Inferior parietal cortex (tissue), 1 donor: Measurements from ENCODE around the gene ZNF554.
"Not testable (repeated sequence)": the region's sequence is repeated elsewhere in the genome, so short reads cannot be mapped to it uniquely, and the experiment has no call there.

Experiments used
- DNase-seq: peaks from one replicate; pipeline ENCODE4 v3.0.0-alpha.2; 2016; ENCODE audit errors: extremely low spot score

Gene ZNF554

DNA sequence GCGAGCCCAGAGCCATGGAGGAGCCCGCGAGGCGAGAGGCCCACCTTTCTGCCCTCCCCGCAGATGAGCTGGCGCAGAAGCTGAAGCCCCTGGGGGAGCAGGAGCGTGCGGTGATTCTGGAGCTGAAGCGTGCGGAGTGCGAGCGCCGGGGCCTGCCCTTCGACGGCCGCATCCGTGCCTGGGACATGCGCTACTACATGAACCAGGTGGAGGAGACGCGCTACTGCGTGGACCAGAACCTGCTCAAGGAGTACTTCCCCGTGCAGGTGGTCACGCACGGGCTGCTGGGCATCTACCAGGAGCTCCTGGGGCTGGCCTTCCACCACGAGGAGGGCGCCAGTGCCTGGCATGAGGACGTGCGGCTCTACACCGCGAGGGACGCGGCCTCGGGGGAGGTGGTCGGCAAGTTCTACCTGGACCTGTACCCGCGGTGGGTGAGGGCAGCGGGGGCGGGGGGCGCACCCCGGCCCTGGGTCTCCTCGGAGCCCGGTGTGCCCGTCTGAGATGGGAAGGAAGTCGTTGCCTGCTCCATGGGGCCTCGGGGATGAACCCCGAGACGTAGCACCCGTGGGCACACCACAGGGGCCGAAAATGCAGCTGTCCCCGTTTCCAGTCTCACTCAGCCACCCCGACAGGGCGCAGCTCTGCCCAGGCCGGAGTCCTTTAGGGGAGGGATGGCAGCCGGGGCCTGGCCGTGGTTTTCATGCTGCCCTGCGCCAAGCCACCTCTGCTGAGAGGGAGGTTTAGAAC, 12.1 kb upstream of the ZNF554 start:
- no peak for DNase-seq

GRCh38 chr19:2808129-2808941, 11.3 kb upstream of the ZNF554 start:
- DNase-seq: no peak

GRCh38 chr19:2809387-2810140, 10.1 kb upstream of the ZNF554 start:
- DNase-seq: no peak

DNA sequence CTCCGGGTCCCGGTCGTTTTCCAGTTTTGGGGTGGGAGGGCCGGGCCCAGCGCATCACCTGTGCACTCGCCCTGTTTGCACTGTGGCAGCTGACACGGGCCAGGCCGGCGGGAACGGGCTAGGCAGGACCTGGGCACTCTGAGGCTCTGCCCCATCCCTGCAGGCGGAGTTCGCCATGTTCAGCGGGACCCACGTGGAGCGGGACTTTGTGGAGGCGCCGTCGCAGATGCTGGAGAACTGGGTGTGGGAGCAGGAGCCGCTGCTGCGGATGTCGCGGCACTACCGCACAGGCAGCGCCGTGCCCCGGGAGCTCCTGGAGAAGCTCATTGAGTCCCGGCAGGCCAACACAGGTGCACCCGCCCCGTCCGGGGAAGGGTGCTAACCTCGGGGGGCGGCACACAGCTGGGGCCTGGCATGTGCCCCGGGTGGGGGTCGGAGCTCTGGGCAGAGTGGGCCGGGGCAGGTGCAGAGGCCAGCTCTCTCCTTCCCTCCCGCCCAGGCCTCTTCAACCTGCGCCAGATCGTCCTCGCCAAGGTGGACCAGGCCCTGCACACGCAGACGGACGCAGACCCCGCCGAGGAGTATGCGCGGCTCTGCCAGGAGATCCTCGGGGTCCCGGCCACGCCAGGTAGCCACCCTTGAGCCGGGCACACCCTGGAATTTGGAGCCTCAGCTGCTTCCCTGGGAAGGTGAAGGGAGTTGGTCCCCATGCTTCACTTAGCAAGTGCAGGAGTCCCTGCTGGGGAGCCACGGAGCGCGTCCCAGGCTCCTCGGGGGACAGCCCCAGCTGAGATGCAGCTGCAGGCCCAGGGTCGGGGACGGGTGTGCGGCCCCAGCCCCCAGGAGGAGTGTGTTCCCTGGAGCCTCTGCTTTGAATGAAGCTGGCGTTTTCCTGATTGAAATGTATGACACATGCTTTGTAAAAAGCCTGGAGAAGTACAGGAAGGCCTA, 9.3 kb upstream of the ZNF554 start:
- no peak for DNase-seq

DNA sequence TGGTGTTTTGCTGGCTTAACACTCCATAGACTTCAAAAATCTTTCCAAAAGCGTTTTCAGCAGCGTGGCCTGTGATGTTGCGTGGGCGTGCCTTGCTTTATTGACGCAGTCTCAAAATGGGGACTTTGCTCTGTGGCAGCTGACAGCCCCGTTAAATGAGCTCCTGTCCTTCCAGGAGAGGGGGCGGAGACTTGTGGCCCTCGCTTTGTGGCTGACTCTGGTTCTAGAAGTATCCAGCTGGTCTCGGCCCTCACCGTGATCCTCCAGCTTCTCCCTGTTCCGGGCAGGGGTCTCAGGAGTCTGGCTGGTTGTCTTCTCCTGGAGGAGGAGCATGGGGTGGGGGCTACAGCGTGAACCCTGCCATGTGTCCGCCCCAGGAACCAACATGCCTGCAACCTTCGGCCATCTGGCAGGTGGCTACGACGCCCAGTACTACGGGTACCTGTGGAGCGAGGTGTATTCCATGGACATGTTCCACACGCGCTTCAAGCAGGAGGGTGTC, 8.4 kb upstream of the ZNF554 start:
- no peak for DNase-seq

DNA sequence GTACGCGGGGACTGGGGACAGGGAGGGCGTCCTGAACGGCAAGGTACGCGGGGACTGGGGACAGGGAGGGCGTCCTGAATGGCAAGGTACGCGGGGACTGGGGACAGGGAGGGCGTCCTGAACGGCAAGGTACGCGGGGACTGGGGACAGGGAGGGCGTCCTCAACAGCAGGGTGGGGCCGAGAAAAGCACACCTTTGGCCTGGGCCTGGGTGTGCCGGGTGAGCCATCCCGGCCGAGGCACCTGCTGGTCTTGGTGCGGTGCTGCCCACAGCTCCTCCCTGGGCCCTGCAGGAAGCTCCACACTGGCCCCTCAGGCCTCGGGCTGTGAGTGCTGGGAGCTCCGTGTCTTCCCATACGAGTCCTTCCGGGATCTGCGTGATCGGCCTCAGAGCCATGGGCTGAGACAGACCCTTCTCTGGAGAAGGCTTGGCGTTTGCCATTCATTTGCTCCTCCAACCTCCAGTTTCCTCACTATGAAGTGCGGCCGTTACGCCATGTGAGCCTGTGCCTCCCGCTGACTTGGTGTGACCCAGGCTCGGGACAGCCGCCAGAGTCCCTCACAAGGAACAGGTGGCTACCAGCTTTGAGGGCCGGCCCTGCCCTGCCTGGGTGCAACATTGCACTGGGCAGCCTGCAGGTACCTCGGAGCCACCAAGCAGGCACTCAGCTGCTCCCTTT, 7.8 kb upstream of the ZNF554 start:
- no peak for DNase-seq

DNA sequence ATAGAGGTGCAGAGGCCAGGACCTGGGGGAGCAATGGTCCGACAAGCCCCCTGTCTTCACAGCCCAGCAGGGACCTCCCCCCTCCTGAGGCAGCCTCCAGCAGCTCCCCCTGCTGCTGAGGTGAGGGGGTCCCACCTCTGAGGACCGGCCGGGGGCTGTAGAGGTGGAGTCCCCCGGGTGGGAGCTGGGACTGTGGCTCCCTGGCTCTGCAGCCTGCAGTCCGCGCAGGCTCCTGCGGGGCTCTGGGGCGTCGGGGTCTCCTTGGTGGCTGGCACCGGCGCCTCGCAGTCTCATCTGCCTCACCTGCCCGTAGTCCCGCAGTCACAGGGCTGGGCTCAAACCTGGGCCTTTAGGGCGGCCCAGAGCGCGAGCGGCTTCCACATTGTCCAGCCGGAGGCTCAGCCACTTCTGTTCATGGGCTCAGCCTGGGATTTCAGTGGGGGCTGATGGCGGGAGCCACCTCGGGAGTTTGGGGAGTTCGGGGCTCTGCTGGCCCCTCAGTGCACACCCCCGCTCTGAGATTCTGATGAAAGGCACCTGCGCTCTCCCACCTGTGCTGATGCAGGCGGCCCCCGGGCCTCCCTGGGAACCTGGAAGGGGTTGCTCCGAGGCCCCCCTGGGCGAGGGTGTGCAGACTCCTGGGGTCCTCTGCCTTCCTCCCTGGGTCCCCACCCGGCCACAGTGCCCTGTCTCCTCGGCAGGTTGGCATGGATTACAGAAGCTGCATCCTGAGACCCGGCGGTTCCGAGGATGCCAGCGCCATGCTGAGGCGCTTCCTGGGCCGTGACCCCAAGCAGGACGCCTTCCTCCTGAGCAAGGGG, 7.0 kb upstream of the ZNF554 start:
- DNase-seq: no peak

- no peak for DNase-seq
Observed at GRCh38 chr19:2813235-2814160, 6.2 kb upstream of the ZNF554 start.

GRCh38 chr19:2814426-2814825, 5.2 kb upstream of the ZNF554 start:
- DNase-seq: no peak

DNA sequence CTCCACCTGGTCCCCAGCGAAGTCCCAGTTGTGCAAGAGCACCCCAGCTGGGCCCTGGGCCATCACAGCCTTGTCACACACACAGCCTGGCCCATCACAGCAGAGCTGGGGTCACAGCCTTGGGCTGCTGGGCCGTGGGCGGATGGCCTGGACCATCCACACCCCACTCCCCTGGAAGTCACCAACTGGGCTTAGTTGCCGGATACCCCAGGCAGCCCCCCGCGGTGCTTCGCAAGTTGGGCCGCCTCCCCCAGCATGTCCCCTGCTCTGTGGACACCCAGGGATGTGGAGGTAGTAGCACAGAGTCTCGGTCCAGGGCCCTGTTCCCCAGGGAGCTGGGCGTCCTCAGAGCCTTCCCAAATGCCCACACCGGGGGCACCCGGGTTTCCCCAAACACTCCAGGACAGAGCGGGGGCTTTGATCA, 4.5 kb upstream of the ZNF554 start:
- no peak for DNase-seq

GRCh38 chr19:2815923-2816322, 3.7 kb upstream of the ZNF554 start:
- DNase-seq: no peak

- no peak for DNase-seq
Observed at GRCh38 chr19:2816641-2817040, 3.0 kb upstream of the ZNF554 start.

- DNase-seq: not testable (repeated sequence)
Observed at GRCh38 chr19:2817237-2817829, 2.3 kb upstream of the ZNF554 start.

- DNase-seq: no peak
Observed at GRCh38 chr19:2820112-2820702, 539 bp downstream of the ZNF554 start.

GRCh38 chr19:2822846-2823245, 3.2 kb downstream of the ZNF554 start:
- no peak for DNase-seq

DNA sequence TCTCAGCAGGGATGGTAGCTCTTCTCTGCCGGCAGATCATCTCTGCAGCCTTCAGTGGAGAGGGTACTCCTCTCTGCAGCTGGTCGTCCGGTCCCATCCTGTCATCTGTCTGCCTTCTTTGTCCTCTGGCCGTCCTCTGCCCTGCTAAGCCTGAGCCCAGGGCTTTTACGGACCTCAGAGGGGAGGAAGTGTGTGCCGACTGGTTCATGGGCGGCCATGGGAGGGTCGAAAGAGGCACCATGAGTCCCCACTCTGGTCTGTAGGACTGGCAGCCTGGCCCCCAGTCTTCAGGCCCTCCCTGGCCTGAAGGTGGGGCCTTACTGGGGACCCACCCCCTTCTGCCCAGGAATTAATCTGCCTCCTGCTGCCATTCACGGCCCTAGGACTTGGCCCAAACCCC, 4.0 kb downstream of the ZNF554 start:
- DNase-seq: no peak

- no peak for DNase-seq
Observed at GRCh38 chr19:2824129-2824528, 4.5 kb downstream of the ZNF554 start.

- DNase-seq: no peak
Observed at GRCh38 chr19:2827022-2827421, 7.4 kb downstream of the ZNF554 start.
